BJ (cell line): ENCODE data around the gene ALG12. TPM values are rescaled to one million over a fixed set of nuclear protein-coding genes. Genes with fewer than 3 reads are reported as not detected.

ENCODE experiments used
- CTCF ChIA-PET: fragments of 350-600 bp; formaldehyde crosslinking; extraction: SDS; loops from one replicate; lab custom pipeline; 2021; ENCODE audit warnings: antibody characterized with exemption, inconsistent platforms; lab: Yijun Ruan, JAX
- POLR2A ChIA-PET: fragments of 300-600 bp; sonication (Branson Sonifier 250); formaldehyde crosslinking; extraction: SDS; loops from one replicate; lab custom pipeline; 2021; ENCODE audit warnings: antibody characterized with exemption; lab: Charles Lee
- DNase-seq: peaks from one replicate; pipeline ENCODE4 v3.0.0-alpha.2; 2011; ENCODE audit warnings: low read depth
- H3K27me3 ChIP-seq: 2 replicates; pipeline ENCODE4 v1.6.0; 2011; ENCODE audit warnings: low read length; ENCODE audit not compliant: control insufficient read depth, insufficient read depth
- H3K36me3 ChIP-seq: 2 replicates; pipeline ENCODE4 v1.5.1; 2011; ENCODE audit warnings: low read length; ENCODE audit not compliant: control insufficient read depth, insufficient read depth
- H3K4me3 ChIP-seq: 2 replicates; pipeline ENCODE4 v1.5.1; 2011; ENCODE audit warnings: low read depth, mild to moderate bottlenecking, control low read depth, low read length
- CTCF ChIP-seq: IDR thresholded peaks from 2 replicates; pipeline ENCODE4 v1.5.1; 2011; ENCODE audit warnings: low read depth, mild to moderate bottlenecking, control low read depth, inconsistent platforms, low read length, moderate library complexity; ENCODE audit not compliant: insufficient read depth
- polyA plus RNA-seq: library from polyadenylated mRNA; depleted of rRNA; stranded (reverse); fragments of >200 nt; gene quantifications from 2 replicates; pipeline ENCODE4 v1.2.3, GENCODE V29; 2011

The ALG12 gene
- polyA plus RNA-seq, 1 experiment, result 7.9 TPM

GRCh38 chr22:49924113-49924833 is 6.0 kb upstream of the ALG12 start:
- DNase-seq, result no peak
- no peak for TF ChIP-seq CTCF
- no peaks in the 10 kb centered on the region for H3K27me3 ChIP-seq
- no peak overlapping the region for H3K4me3 ChIP-seq
- ChIA-PET CTCF (interaction anchor here (1.5 to 1.6 kb wide), 2 partner anchors 106 to 157 kb away, joined by 3 to 6 read pairs; no protein-coding TSS in a partner anchor), POLR2A (no interaction called here)
- peaks cover 7% of the 10 kb centered on the region for H3K36me3 ChIP-seq

GRCh38 chr22:49923445-49923844 is 5.2 kb upstream of the ALG12 start:
- Histone ChIP-seq H3K36me3 (peaks cover 7% of the 10 kb centered on the region), H3K27me3 (no peaks in the 10 kb centered on the region), H3K4me3 (no peak overlapping the region)
- CTCF ChIA-PET, result interaction anchor here (1.5 to 1.6 kb wide), 2 partner anchors 107 to 156 kb away, joined by 3 to 6 read pairs; no protein-coding TSS in a partner anchor
- DNase-seq, result no peak
- POLR2A ChIA-PET, result no interaction called here
- TF ChIP-seq CTCF, result peak; percentile 35

- DNase-seq, result no peak
- Histone ChIP-seq H3K4me3 (no peak overlapping the region), H3K36me3 (peaks cover 7% of the 10 kb centered on the region), H3K27me3 (no peaks in the 10 kb centered on the region)
- ChIA-PET CTCF (interaction anchor here (1.1 to 1.6 kb wide), 2 partner anchors 108 kb away, joined by 4 to 6 read pairs; no protein-coding TSS in a partner anchor), POLR2A (no interaction called here)
- no peak for TF ChIP-seq CTCF
Measured at GRCh38 chr22:49922926-49923325, 4.7 kb upstream of the ALG12 start.

GRCh38 chr22:49922484-49922883 is 4.2 kb upstream of the ALG12 start:
- no peak for TF ChIP-seq CTCF
- H3K4me3 ChIP-seq, result no peak overlapping the region
- no peaks in the 10 kb centered on the region for H3K27me3 ChIP-seq
- H3K36me3 ChIP-seq, result peaks cover 7% of the 10 kb centered on the region
- ChIA-PET CTCF (interaction anchor here (1.0 to 1.1 kb wide), 2 partner anchors 108 to 155 kb away, joined by 3 to 4 read pairs; no protein-coding TSS in a partner anchor), POLR2A (no interaction called here)
- no peak for DNase-seq

GRCh38 chr22:49921508-49922278 is 3.5 kb upstream of the ALG12 start:
- Histone ChIP-seq H3K27me3 (no peaks in the 10 kb centered on the region), H3K4me3 (no peak overlapping the region), H3K36me3 (peaks cover 7% of the 10 kb centered on the region)
- ChIA-PET POLR2A (no interaction called here), CTCF (interaction anchor here (1.0 to 1.1 kb wide), 2 partner anchors 109 to 154 kb away, joined by 3 to 4 read pairs; no protein-coding TSS in a partner anchor)
- TF ChIP-seq CTCF, result no peak
- no peak for DNase-seq
